ENCODE measurements around the gene EPOP. TPM values are rescaled to one million over a fixed set of nuclear protein-coding genes. Genes with fewer than 3 reads are reported as not detected.

EPOP gene
- total RNA-seq, result 1.5 and 4.2 TPM in 2 replicates

DNA sequence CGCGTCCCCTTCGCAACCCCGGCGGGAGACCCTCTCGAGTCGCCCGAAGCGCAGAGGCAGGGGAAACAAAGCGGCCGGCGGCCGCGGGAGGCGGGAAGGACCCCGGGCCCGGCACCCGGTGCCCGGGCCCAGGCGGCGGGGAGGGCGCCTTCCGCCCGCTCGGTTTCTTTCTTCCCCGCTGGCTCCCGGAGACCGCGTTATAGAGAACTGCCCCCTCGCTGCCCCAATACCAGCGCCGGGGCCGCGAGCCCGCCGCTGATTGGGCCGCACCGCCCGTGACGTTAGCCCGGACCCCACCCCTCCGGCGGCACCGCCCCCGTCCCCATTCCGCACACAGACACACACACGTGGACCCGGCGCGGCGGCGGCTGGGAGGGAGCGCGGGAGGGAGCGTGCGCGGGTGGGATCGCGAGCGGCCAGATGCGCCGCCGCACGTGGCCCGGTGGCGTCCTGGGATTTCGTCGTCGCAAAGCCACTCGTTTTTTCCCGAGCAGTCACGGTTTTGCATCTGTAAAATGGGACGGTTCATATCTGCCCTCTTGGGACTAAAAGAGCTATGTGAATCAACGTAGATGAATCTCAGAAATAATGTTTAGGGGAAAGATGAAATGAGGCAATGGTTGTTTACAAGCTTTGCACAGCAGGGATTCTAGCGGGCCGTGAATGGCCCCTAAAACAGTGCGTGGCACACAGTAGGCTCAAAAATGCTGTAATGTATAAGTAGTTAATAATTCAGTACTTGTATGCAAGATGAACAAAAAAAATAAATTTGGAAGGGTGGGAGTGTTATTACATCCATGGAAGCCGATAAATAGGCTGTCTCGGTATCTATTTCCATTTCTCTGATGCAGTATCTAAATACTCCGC, at the start of gene EPOP:
TSS of gene EPOP (minus strand) at position 209 of the 867 bp plus-strand sequence. CDS start 462 bp downstream, outside the sequence.

DNA sequence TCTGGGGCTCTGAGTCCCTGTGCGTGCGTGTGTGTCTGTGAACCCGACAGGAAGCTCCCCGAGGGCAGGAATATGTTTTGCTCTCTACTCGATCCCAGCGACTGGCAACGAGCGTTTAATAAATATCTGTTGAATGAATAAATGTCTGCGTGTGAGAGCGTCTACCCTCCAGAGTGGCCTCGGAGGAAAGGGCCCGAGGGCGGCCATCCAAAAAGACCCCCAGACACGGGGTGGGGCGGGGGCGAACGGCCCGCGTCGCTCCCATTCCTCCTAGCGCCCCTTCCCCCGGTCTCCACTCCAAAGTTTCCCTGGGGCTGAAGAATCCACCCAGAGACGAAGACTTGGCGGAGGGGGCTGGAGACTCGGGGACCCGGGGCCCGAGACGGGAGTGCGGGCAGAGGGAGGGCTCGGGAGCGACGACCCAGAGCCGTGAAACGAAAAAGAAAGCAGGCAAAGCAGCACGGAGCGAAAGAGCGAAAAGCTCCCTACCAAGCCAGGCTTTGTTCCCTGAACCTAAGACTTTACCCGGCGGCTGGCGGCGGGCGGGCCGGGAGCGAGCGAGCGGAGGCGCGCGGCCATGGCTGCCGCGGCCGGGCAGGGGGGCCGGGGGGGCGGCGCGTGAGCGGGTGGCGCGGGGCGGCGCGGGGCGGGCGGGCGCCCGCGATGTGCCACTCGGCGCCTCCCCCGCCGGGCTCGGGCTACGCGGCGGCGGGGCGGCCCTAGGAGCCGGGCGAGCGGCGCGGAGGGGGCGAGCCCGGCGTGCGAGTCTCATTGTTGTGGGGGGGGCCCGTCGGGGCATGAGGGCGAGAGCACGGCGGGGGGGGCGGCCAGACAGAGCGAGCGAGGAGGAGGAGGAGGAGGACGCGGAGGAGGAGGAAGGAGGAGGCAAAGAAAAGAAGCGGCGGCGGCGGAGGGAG, 30.1 kb upstream of the EPOP start, which contains the start of gene MLLT6:
TSS of gene MLLT6 (plus strand) at position 668 of the 917 bp plus-strand sequence. CDS start 360 bp downstream, outside the sequence.

Other genes starting within 250 kb of the EPOP start
- gene ARHGAP23, start 246.5 kb downstream of the EPOP start, total RNA-seq, result 13.6 and 32.4 TPM in 2 replicates
- gene SRCIN1, start 69.0 kb downstream of the EPOP start, total RNA-seq, result 0.32 TPM in 1 of 2 replicates, not detected in the other
- gene MLLT6, start 30.3 kb upstream of the EPOP start, total RNA-seq, result 14.3 and 21.6 TPM in 2 replicates
- gene CISD3, start 55.4 kb upstream of the EPOP start, total RNA-seq, result 4.9 and 5.3 TPM in 2 replicates
- gene PCGF2, start 73.4 kb upstream of the EPOP start, total RNA-seq, result 3.6 and 5.5 TPM in 2 replicates
- 540 and 549 TPM in 2 replicates for gene PSMB3, start 77.8 kb upstream of the EPOP start, total RNA-seq
- 40.3 and 55.8 TPM in 2 replicates for gene PIP4K2B, start 124.6 kb upstream of the EPOP start, total RNA-seq
- 7.8 and 9.7 TPM in 2 replicates for gene CWC25, start 150.4 kb upstream of the EPOP start, total RNA-seq
- gene RPL23, start 178.8 kb upstream of the EPOP start, total RNA-seq, result 903 and 1,481 TPM in 2 replicates
- 92.6 and 93.9 TPM in 2 replicates for gene LASP1, start 195.1 kb upstream of the EPOP start, total RNA-seq